Sigmoid colon (tissue), 4 donors: ENCODE measurements around the gene CABP2.

ENCODE experiments used
- CTCF ChIP-seq, 4 experiments: fragments of 450-650 bp in 3 of 4; fragments of 200-600 bp in 1 of 4; IDR thresholded peaks; one replicate each; pipeline ENCODE4 v1.5.1; 2016 to 2019; ENCODE audit warnings: antibody characterized with exemption in 4 of 4, mild to moderate bottlenecking in 3 of 4, moderate library complexity in 2 of 4
- EP300 ChIP-seq, 4 donors: sonication (generic); formaldehyde crosslinking; IDR thresholded peaks; one replicate each; pipeline ENCODE4 v1.6.1; 2017; ENCODE audit warnings: antibody characterized with exemption in 4 of 4
- POLR2A ChIP-seq, 2 donors: fragments of 450-650 bp; IDR thresholded peaks; one replicate each; pipeline ENCODE4 v1.6.1; 2016; ENCODE audit warnings: antibody characterized with exemption in 2 of 2, mild to moderate bottlenecking in 2 of 2, moderate library complexity in 2 of 2
- POLR2AphosphoS5 ChIP-seq, 4 donors: sonication (generic); formaldehyde crosslinking; IDR thresholded peaks; one replicate each; pipeline ENCODE4 v1.6.1; 2017; ENCODE audit warnings: antibody characterized with exemption in 4 of 4

GRCh38 chr11:67543585-67543984 lies 20.3 kb upstream of the CABP2 start:
- TF ChIP-seq CTCF (IDR thresholded peaks at IDR 0.05) (no peak), POLR2A (IDR thresholded peaks at IDR 0.05) (no peak), POLR2AphosphoS5 (IDR thresholded peaks at IDR 0.05) (no peak), EP300 (IDR thresholded peaks at IDR 0.05) (no peak)
